DND-41 (cell line): ENCODE results near the gene CDH2.

Source experiments
- CTCF ChIP-seq: IDR thresholded peaks from 2 replicates; pipeline ENCODE4 v1.5.1; 2012; ENCODE audit warnings: borderline replicate concordance, low read length, moderate library complexity, mild to moderate bottlenecking; ENCODE audit not compliant: poor library complexity, severe bottlenecking; ENCODE audit errors: extremely low read depth
- EZH2 ChIP-seq: IDR thresholded peaks from 3 replicates; pipeline ENCODE4 v1.6.1; 2012; ENCODE audit warnings: borderline replicate concordance, low read depth, mild to moderate bottlenecking, moderate library complexity, low read length, inconsistent platforms; ENCODE audit not compliant: severe bottlenecking

GRCh38 chr18:28065031-28065792 lies 111.7 kb downstream of the CDH2 start:
- TF ChIP-seq CTCF = no peak
- no peak for TF ChIP-seq EZH2
